ENCODE data around the gene ZSCAN21. TPM values are rescaled to one million over a fixed set of nuclear protein-coding genes. Genes with fewer than 3 reads are reported as not detected.

ZSCAN21 gene
- polyA plus RNA-seq, 2 of the 4 experiments (the other 2 are of a cell fraction): 9.1 to 18.3 TPM

- ATAC-seq: no peak
- TF ChIP-seq HOXA7 (CRISPR knock-in tag; IDR thresholded peaks at IDR 0.05) (no peak), CHD4 (IDR thresholded peaks at IDR 0.05; ENCODE audit: borderline replicate concordance) (no peak), RCOR1 (IDR thresholded peaks at IDR 0.05; ENCODE audit: low read depth, low read length) (no peak), USF2 (IDR thresholded peaks at IDR 0.05) (no peak), FOSB (CRISPR knock-in tag; IDR thresholded peaks at IDR 0.05) (no peak), POLR2AphosphoS2 (conservative IDR thresholded peaks at IDR 0.05; ENCODE audit: low read length) (no peak), EP300 (IDR thresholded peaks at IDR 0.05) (no peak), BHLHE40 (IDR thresholded peaks at IDR 0.05; ENCODE audit: low read depth, low read length) (no peak), FOSL2 (IDR thresholded peaks at IDR 0.05) (no peak), FOSL2 (CRISPR knock-in tag; IDR thresholded peaks at IDR 0.05) (no peak)
- Histone ChIP-seq H3K9me3 (peaks cover 65% of the 10 kb centered on the region), H3K4me3 (no peak overlapping the region), H3K4me2 (no peak overlapping the region), H3K27ac (no peak overlapping the region), H3K4me1 (peaks cover 7% of the 10 kb centered on the region; the same call in 1 of the 3 replicates)
- WGBS (ENCODE audit: missing lambda C conversion rate): 99% methylated on average over 4 of the region's 4 CpGs
- FAIRE-seq: no peak
- ChIA-PET POLR2A (interaction anchor here (0.8 kb wide), 1 partner anchor 18 kb away, joined by 3 read pairs; no protein-coding TSS in a partner anchor), CTCF (interaction anchor here (1.0 to 1.2 kb wide), 2 partner anchors 9 to 14 kb away, joined by 6 to 7 read pairs; no protein-coding TSS in a partner anchor)
- DNase-seq (ENCODE audit: low read depth in 1 of 2, low spot score in 1 of 2): no peak
These were observed 27.6 kb downstream of the ZSCAN21 start for GRCh38 chr7:100077205-100077604.

GRCh38 chr7:100079024-100079560 lies 29.5 kb downstream of the ZSCAN21 start:
- 97% methylated on average over 7 of the region's 7 CpGs for WGBS (ENCODE audit: missing lambda C conversion rate)
- no peak overlapping the region for H3K4me3 ChIP-seq
- ChIA-PET CTCF (interaction anchor here (0.7 to 1.2 kb wide), 3 partner anchors 23 to 71 kb away, joined by 3 read pairs; no protein-coding TSS in a partner anchor), POLR2A (no interaction called here)
- DNase-seq (ENCODE audit: low read depth in 1 of 2, low spot score in 1 of 2) (no peak), ATAC-seq (no peak), FAIRE-seq (no peak)
- peaks cover 47% of the 10 kb centered on the region for H3K9me3 ChIP-seq
- TF ChIP-seq USF2 (IDR thresholded peaks at IDR 0.05): no peak
- TF ChIP-seq, protein P1, sequence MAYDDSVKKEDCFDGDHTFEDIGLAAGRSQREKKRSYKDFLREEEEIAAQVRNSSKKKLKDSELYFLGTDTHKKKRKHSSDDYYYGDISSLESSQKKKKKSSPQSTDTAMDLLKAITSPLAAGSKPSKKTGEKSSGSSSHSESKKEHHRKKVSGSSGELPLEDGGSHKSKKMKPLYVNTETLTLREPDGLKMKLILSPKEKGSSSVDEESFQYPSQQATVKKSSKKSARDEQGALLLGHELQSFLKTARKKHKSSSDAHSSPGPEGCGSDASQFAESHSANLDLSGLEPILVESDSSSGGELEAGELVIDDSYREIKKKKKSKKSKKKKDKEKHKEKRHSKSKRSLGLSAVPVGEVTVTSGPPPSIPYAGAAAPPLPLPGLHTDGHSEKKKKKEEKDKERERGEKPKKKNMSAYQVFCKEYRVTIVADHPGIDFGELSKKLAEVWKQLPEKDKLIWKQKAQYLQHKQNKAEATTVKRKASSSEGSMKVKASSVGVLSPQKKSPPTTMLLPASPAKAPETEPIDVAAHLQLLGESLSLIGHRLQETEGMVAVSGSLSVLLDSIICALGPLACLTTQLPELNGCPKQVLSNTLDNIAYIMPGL (CRISPR knock-in tag; IDR thresholded peaks at IDR 0.05; ENCODE audit: borderline replicate concordance): no peak
- no peak for TF ChIP-seq REST (IDR thresholded peaks at IDR 0.05)
- TF ChIP-seq CBX8 (IDR thresholded peaks at IDR 0.05): no peak
- no peak for TF ChIP-seq NFE2L2 (conservative IDR thresholded peaks at IDR 0.05; ENCODE audit: low read length)
- TF ChIP-seq FOSB (CRISPR knock-in tag; IDR thresholded peaks at IDR 0.05): no peak
- no peak for TF ChIP-seq RFX5 (IDR thresholded peaks at IDR 0.05)
- TF ChIP-seq JUN (IDR thresholded peaks at IDR 0.05): no peak
- TF ChIP-seq PHF8 (IDR thresholded peaks at IDR 0.05; ENCODE audit: borderline replicate concordance, low read depth): no peak
- no peak for TF ChIP-seq CHD4 (IDR thresholded peaks at IDR 0.05; ENCODE audit: borderline replicate concordance)
- no peak for TF ChIP-seq ZFP36 (IDR thresholded peaks at IDR 0.05; ENCODE audit: borderline replicate concordance, partially characterized antibody)
- no peak for TF ChIP-seq GATA3 (IDR thresholded peaks at IDR 0.05; ENCODE audit: borderline replicate concordance)
- no peak for TF ChIP-seq MAFK (IDR thresholded peaks at IDR 0.05; ENCODE audit: partially characterized antibody)
- H3K27ac ChIP-seq: no peak overlapping the region
- H3K4me2 ChIP-seq: no peak overlapping the region
- H3K4me1 ChIP-seq: peaks cover 7% of the 10 kb centered on the region; the same call in 1 of the 3 replicates
